Measurements from ENCODE around the gene RABGEF1.

DNA sequence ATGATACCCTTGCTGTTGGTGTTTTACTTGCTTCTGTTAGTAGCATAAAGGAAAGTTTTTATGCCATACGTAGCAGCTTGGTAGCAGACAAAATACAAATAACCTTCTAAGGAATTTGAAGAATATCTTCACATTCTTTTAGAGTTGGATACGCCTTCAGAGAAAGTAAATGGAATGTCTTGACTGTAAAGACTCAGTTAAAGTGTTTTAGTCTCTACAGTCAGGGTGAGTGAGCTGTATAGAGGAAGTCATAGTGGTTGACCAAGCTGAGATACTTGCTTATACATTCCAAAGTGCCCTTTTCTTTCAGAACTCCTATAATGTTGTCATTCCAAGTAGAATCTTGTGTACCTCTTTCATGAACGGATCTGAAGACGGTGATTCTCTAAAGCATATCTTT, 37.7 kb downstream of the RABGEF1 start:
- TF ChIP-seq, protein P1, sequence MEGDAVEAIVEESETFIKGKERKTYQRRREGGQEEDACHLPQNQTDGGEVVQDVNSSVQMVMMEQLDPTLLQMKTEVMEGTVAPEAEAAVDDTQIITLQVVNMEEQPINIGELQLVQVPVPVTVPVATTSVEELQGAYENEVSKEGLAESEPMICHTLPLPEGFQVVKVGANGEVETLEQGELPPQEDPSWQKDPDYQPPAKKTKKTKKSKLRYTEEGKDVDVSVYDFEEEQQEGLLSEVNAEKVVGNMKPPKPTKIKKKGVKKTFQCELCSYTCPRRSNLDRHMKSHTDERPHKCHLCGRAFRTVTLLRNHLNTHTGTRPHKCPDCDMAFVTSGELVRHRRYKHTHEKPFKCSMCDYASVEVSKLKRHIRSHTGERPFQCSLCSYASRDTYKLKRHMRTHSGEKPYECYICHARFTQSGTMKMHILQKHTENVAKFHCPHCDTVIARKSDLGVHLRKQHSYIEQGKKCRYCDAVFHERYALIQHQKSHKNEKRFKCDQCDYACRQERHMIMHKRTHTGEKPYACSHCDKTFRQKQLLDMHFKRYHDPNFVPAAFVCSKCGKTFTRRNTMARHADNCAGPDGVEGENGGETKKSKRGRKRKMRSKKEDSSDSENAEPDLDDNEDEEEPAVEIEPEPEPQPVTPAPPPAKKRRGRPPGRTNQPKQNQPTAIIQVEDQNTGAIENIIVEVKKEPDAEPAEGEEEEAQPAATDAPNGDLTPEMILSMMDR (conservative IDR thresholded peaks at IDR 0.05; ENCODE audit: low read length): no peak
- no peak for TF ChIP-seq EZH2phosphoT487 (IDR thresholded peaks at IDR 0.05; ENCODE audit: borderline replicate concordance)

Data from Loucy (cell line).